HepG2 (cell line): ENCODE results near the gene SNAPC4. TPM values are rescaled to one million over a fixed set of nuclear protein-coding genes. Genes with fewer than 3 reads are reported as not detected.

Source experiments
- ATAC-seq: fragments of 200-7000 bp; cut with Tn5 transposase; 3 replicates; pipeline ENCODE4 v1.9.1; 2020; ENCODE audit warnings: mild to moderate bottlenecking, moderate library complexity
- BruUV-seq: library from RNA; stranded (reverse); fragments of 400-500 nt; replicated peaks from 2 replicates; lab custom pipeline; 2021; lab: Mats Ljungman, UMichigan
- CTCF ChIA-PET: fragments of 300-600 bp; formaldehyde crosslinking; extraction: SDS; loops from one replicate; lab custom pipeline; 2021; ENCODE audit warnings: low total read pairs, inconsistent platforms, low intra/inter-chr PET ratio; lab: Yijun Ruan, JAX
- POLR2A ChIA-PET: fragments of 350-600 bp; sonication (Branson Sonifier 250); formaldehyde crosslinking; loops from one replicate; lab custom pipeline; 2020; ENCODE audit warnings: antibody characterized with exemption, inconsistent platforms; lab: Yijun Ruan, JAX
- DNase-seq: peaks from one replicate; pipeline ENCODE4 v3.0.0-alpha.2; 2015; ENCODE audit warnings: low spot score
- FAIRE-seq: peaks from 3 replicates; lab custom pipeline; 2011; peaks lifted over from hg19 to GRCh38; lab: Jason Lieb, UNC
- H2AFZ ChIP-seq: one replicate; pipeline ENCODE4 v1.6.1; 2011; ENCODE audit warnings: low read length, inconsistent platforms
- H3K27ac ChIP-seq: fragments of 300-600 bp; 3 replicates; pipeline ENCODE4 v1.8.0; 2011; ENCODE audit warnings: mixed run types, mild to moderate bottlenecking, mixed read lengths, low read length, inconsistent platforms; ENCODE audit not compliant: insufficient read depth; ENCODE audit errors: extremely low read length
- H3K27me3 ChIP-seq, 2 experiments: fragments of 200-600 bp in 1 of 2; 2 replicates in 1 of 2; 3 replicates in 1 of 2; pipeline versions ENCODE4 v1.6.0 to v1.8.0; 2011; ENCODE audit warnings: low read length in 2 of 2, mild to moderate bottlenecking in 2 of 2, moderate library complexity in 2 of 2, inconsistent platforms in 1 of 2; ENCODE audit not compliant: insufficient read depth in 2 of 2, control insufficient read depth in 1 of 2
- H3K36me3 ChIP-seq, 2 experiments: fragments of 200-600 bp in 1 of 2; replicated peaks in 1 of 2; 2 replicates in 1 of 2; 3 replicates in 1 of 2; pipeline versions ENCODE4 v1.5.1 to v1.8.0; 2011; ENCODE audit warnings: low read length in 2 of 2, inconsistent platforms in 1 of 2; ENCODE audit not compliant: insufficient read depth in 2 of 2, control insufficient read depth in 1 of 2
- H3K4me1 ChIP-seq: 2 replicates; pipeline ENCODE4 v1.5.1; 2012; ENCODE audit warnings: low read length, inconsistent platforms; ENCODE audit not compliant: insufficient read depth
- H3K4me2 ChIP-seq: 2 replicates; pipeline ENCODE4 v1.6.0; 2011; ENCODE audit warnings: low read depth, low read length, inconsistent platforms
- H3K4me3 ChIP-seq, 3 experiments: fragments of 200-600 bp in 1 of 3; sonication (generic), shearing (Covaris generic) in 1 of 3; replicated peaks in 1 of 3; 2 replicates each; pipeline ENCODE4 v1.5.1; 2011 to 2016; ENCODE audit warnings: low read length in 3 of 3, inconsistent platforms in 2 of 3, low read depth in 2 of 3, mild to moderate bottlenecking in 2 of 3, control low read depth in 1 of 3, mixed read lengths in 1 of 3; ENCODE audit not compliant: insufficient read depth in 1 of 3
- H3K79me2 ChIP-seq: one replicate; pipeline ENCODE4 v1.6.1; 2011; ENCODE audit warnings: low read length, inconsistent platforms; ENCODE audit not compliant: insufficient read depth
- H3K9ac ChIP-seq: 2 replicates; pipeline ENCODE4 v1.6.0; 2011; ENCODE audit warnings: mild to moderate bottlenecking, low read depth, low read length, inconsistent platforms; ENCODE audit not compliant: insufficient read depth
- H3K9me3 ChIP-seq: 2 replicates; pipeline ENCODE4 v1.5.1; 2012; ENCODE audit warnings: mild to moderate bottlenecking, low read length
- H4K20me1 ChIP-seq: 2 replicates; pipeline ENCODE4 v1.6.0; 2011; ENCODE audit warnings: inconsistent platforms, mild to moderate bottlenecking, low read length, moderate library complexity; ENCODE audit not compliant: insufficient read depth
- BRF2 ChIP-seq: sonication (generic); formaldehyde crosslinking; IDR thresholded peaks from 2 replicates; pipeline ENCODE4 v1.8.1; 2022; ENCODE audit warnings: mild to moderate bottlenecking, missing genetic modification reagents
- CSRNP1 ChIP-seq: sonication (generic); formaldehyde crosslinking; IDR thresholded peaks from 2 replicates; pipeline ENCODE4 v1.8.1; 2023; ENCODE audit warnings: mild to moderate bottlenecking, missing genetic modification reagents
- DRAP1 ChIP-seq: IDR thresholded peaks from 2 replicates; pipeline ENCODE4 v1.6.1; 2016; ENCODE audit warnings: missing genetic modification reagents, missing compliant biosample characterization
- HMGXB3 ChIP-seq: sonication (generic); formaldehyde crosslinking; IDR thresholded peaks from 2 replicates; pipeline ENCODE4 v1.4.0; 2020; ENCODE audit warnings: missing genetic modification reagents, borderline replicate concordance
- MED8 ChIP-seq: sonication (generic); formaldehyde crosslinking; IDR thresholded peaks from 2 replicates; pipeline ENCODE4 v1.8.1; 2023; ENCODE audit warnings: mild to moderate bottlenecking, missing genetic modification reagents; ENCODE audit not compliant: insufficient replicate concordance
- MYNN ChIP-seq: sonication (generic); formaldehyde crosslinking; IDR thresholded peaks from 2 replicates; pipeline ENCODE4 v1.4.0; 2020; ENCODE audit warnings: mild to moderate bottlenecking, low read depth, missing genetic modification reagents
- ZEB1 ChIP-seq: IDR thresholded peaks from 2 replicates; pipeline ENCODE4 v1.6.1; 2012; ENCODE audit warnings: mild to moderate bottlenecking, low read depth, inconsistent platforms; ENCODE audit not compliant: insufficient replicate concordance
- ZIK1 ChIP-seq: sonication (generic); formaldehyde crosslinking; IDR thresholded peaks from 2 replicates; pipeline ENCODE4 v1.5.0; 2020; ENCODE audit warnings: mild to moderate bottlenecking, low read depth, missing genetic modification reagents, borderline replicate concordance
- ZNF160 ChIP-seq: sonication (generic); formaldehyde crosslinking; IDR thresholded peaks from 2 replicates; pipeline ENCODE4 v1.8.0; 2022; ENCODE audit warnings: mild to moderate bottlenecking, inconsistent platforms, missing genetic modification reagents
- ZNF343 ChIP-seq: sonication (generic); formaldehyde crosslinking; IDR thresholded peaks from 2 replicates; pipeline ENCODE4 v1.4.0; 2020; ENCODE audit warnings: mild to moderate bottlenecking, missing genetic modification reagents
- ZNF563 ChIP-seq: sonication (generic); formaldehyde crosslinking; IDR thresholded peaks from 2 replicates; pipeline ENCODE4 v1.8.0; 2022; ENCODE audit warnings: mild to moderate bottlenecking, moderate library complexity, missing genetic modification reagents
- ZNF569 ChIP-seq: sonication (generic); formaldehyde crosslinking; IDR thresholded peaks from 2 replicates; pipeline ENCODE4 v1.5.0; 2020; ENCODE audit warnings: mild to moderate bottlenecking, missing genetic modification reagents, moderate library complexity, borderline replicate concordance
- WGBS: methylation state at CpG from one replicate; pipeline ENCODE4 v1.1.6; 2017; ENCODE audit warnings: low lambda C conversion rate; 5-methylcytosine and 5-hydroxymethylcytosine counted together
- in situ Hi-C: cut with HindIII; loops from 2 replicates; pipeline ENCODE4 v1.10.0; 2017; ENCODE audit warnings: low pct_unique_long_range_greater_than_20kb; ENCODE audit not compliant: extremely low pct_ligation_motif_present
- intact Hi-C: fragments of 100-400 bp; cut with micrococcal nuclease; formaldehyde crosslinking; loops from one replicate; pipeline ENCODE4 v1.10.0; 2022; ENCODE audit not compliant: unreplicated experiment
- polyA plus RNA-seq, 8 experiments: library from polyadenylated mRNA; depleted of rRNA in 3 of 8; stranded (reverse) in 7 of 8; unstranded in 1 of 8; fragments of >200 nt; fragmentation: Illumina TruSeq in 4 of 8; extraction: Trizol in 4 of 8; gene quantifications; 2 replicates each; pipeline versions ENCODE4 v1.2.1 to v1.2.3, GENCODE V29; 2011 to 2016; ENCODE audit warnings: low read depth in 4 of 8, missing spikeins in 1 of 8, mixed read lengths in 1 of 8; ENCODE audit not compliant: insufficient read depth in 1 of 8
- total RNA-seq, 5 experiments: library from RNA; depleted of rRNA; stranded (reverse); fragments of >200 nt; fragmentation: Illumina TruSeq; extraction: Trizol; gene quantifications; 2 replicates each; pipeline ENCODE4 v1.2.3, GENCODE V29; 2016; ENCODE audit warnings: low read depth in 1 of 5

SNAPC4 gene
- total and polyA plus RNA-seq, 2 of the 13 experiments (the other 11 are each of a cell fraction or from before 2014, with no cell fraction given): 2.0 to 6.0 TPM

GRCh38 chr9:136400038-136400834, at the start of gene SNAPC4 (continued):
- peak; percentile 56; the same call in 1 of the 2 replicates for TF ChIP-seq DRAP1 (CRISPR knock-in tag)
- TF ChIP-seq ZEB1: peak; percentile 50
- TF ChIP-seq CSRNP1: peak; percentile 84
- TF ChIP-seq HMGXB3 (CRISPR knock-in tag): no peak

- FAIRE-seq: no peak
- Histone ChIP-seq H2AFZ (no peak overlapping the region), H3K36me3 (peaks cover 46 to 71% of the 10 kb centered on the region in 2 experiments; a peak in 4 of 5 replicates), H3K4me2 (no peak overlapping the region), H3K4me3 (no peak overlapping the region), H3K9me3 (no peaks in the 10 kb centered on the region), H4K20me1 (no peaks in the 10 kb centered on the region), H3K9ac (no peak overlapping the region), H3K4me1 (no peaks in the 10 kb centered on the region), H3K79me2 (no peaks in the 10 kb centered on the region), H3K27ac (no peak overlapping the region), H3K27me3 (no peaks in the 10 kb centered on the region)
- intact Hi-C loops (no loop called here), in situ Hi-C loops (no loop called here)
- 99% methylated on average over 3 of the region's 3 CpGs for WGBS
- CTCF ChIA-PET: no interaction called here
- no TSS peak for BruUV-seq
- POLR2A ChIA-PET: no interaction called here
- no peak for ATAC-seq
- no peak for DNase-seq
- no peak for TF ChIP-seq BRF2 (CRISPR knock-in tag)
- TF ChIP-seq ZNF160 (CRISPR knock-in tag): no peak
- no peak for TF ChIP-seq ZNF343 (CRISPR knock-in tag)
- no peak for TF ChIP-seq ZIK1 (CRISPR knock-in tag)
- no peak for TF ChIP-seq ZNF563 (CRISPR knock-in tag)
- TF ChIP-seq MYNN: no peak
- TF ChIP-seq MED8: no peak
- TF ChIP-seq ZNF569 (CRISPR knock-in tag): no peak
Observed at GRCh38 chr9:136448655-136449054, 48.7 kb upstream of the SNAPC4 start.
